SK-MEL-5 (cell line): ENCODE measurements around the gene WBP1L. TPM values are rescaled to one million over a fixed set of nuclear protein-coding genes. Genes with fewer than 3 reads are reported as not detected.
"Not testable (repeated sequence)": the region's sequence is repeated elsewhere in the genome, so short reads cannot be mapped to it uniquely, and the experiment has no call there.

Experiments used
- DNase-seq: peaks from one replicate; pipeline ENCODE4 v3.0.0-alpha.2; 2016; ENCODE audit warnings: low read depth, low spot score
- in situ Hi-C: cut with HindIII; loops from 2 replicates; pipeline ENCODE4 v1.10.0; 2016; ENCODE audit warnings: low sequenced_read_pairs, high pct_unique_total_duplicates, low pct_unique_long_range_greater_than_20kb
- total RNA-seq: library from RNA; depleted of rRNA; stranded (reverse); fragments of >200 nt; shearing (Covaris generic); gene quantifications from 2 replicates; pipeline ENCODE4 v1.2.3, GENCODE V29; 2014

Gene WBP1L
- total RNA-seq, 1 experiment from 2014 or later, result 12.8 TPM

DNA sequence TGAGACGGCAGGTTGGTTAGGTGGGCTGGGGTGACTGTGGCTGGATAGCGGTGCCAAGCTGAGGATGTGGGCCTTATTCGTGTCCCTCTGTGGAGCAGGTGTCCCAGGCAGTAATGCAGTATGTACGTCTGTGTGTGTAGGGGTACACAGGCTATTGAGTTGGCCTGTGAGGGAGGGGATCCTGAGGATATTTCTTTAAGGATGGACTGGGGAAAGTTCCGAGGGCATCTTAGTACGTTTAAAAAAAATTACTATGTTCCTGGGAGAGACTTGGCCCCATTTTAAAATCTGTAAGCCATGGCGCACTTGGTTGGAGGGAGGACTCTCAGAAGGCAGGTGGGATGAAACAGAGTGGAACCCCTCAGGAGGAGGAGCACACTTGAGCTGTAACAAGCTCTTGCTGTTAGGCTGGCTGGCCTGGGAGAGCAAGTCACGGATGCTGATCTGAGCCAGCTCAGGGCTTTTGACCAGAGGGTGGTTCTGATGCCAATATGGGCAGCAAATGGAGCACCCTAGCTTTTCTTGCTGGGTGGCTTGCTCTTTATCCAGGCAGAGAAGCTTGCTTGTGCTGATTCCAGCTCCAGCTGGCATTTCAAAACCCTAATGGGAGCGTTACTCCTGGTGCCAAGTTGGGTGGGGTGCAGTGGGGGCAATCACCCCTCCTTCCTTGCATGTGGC, 765 bp downstream of the WBP1L start:
- no peak for DNase-seq
- in situ Hi-C loops, result no loop called here

DNA sequence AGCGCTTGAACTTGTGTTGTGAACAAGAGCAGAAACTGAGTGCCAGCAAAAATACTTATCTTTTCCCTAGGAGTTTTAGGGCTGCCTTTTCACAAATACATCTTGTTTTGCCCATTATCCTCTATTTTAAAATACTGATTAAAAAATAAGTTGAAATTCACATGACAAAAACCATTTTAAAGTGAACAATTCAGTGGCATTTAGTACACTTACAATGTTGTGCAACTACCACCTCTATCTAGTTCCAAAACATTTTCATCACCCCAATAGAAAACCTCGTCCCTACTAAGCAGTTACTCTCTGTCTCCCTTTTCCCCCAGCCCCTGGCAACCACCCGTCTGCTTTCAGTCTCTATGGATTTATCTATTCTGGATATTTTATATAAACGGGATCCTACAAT, 1.4 kb downstream of the WBP1L start:
- in situ Hi-C loops, result no loop called here
- DNase-seq, result no peak

DNA sequence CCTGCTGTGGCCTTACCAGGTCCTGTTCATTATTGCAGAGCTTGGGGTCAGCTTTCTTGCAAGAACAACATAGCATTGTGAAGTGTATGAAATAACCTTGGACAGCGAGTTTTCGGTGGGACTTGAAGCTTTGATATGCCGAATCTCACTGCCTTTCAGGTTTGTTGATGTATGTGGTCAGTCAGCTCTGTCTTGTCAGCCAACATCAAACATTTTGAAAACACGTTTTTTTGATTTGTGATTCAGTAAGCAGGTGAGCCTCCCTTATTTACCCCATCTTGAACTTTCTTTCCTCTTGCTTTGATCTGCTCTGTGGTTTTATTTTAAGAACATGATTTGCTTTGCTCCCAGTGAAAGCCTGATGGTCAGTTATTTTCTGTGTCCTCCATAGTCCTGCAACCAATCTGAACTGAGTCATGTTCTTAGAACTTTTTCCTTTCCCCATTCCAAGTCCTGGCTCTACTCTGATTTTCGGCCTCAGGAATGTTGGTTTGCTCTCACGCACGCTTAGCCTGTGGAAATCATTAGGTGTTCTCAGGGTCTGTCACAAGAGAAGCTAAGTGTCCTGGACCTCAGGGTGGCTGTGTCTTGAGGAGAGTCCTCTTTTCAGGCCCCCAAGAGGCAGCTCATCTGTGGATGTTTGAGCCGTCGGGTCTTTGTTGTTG, 8.7 kb downstream of the WBP1L start:
- DNase-seq, result no peak
- in situ Hi-C loops, result no loop called here

DNA sequence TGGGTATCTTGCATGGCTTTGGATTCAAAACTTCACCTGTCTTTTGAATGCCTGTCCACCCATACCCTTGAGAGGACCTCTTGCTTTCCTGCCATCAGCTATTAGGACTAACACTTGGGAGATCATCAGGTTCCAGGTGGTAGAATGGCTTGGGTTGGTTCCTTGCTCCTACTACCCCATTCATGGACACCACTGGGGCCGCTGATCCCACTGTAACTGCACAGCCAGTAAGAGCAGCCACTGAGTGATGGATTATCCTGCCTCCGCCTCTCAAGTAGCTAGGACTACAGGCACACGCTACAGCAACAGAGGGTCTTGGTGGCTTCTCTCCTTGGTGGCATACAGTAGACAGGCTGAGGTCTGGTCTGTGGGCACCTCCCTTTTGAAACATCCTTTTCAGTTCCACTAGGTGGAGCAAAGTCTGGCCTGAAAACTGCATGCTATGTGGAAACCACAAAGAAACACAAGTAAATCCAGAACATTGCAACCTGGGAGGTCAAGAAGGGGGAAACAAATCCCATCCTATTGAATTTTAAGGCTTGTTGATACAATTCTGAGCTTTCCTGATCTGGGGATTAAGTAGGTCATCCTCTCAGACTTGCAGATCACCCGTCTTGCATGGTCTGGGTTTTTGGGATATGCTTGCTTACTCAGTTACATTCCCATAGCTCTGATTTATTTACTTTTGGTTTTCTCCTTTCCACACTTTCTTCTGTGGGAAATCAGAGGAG, 9.4 kb downstream of the WBP1L start:
- in situ Hi-C loops, result no loop called here
- peak; percentile 57 for DNase-seq

DNA sequence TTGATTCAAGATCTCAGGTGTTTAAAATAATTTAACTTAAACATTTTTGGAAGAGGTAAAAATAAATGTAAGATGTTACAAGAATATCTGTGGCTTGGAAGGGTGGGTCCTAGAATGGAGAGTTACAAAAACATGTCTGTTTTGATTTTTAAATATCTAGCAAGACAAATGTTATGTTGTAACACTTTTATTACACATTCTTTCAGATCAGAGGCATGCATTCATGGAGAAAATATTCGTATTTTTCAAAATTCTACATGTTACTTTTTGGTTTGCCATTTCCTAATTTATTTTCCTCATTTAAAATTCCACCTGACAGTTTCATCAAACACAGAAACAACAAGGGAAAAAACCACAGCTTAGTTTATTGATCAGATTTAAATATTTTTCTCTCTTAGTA, 10.0 kb downstream of the WBP1L start:
- in situ Hi-C loops, result no loop called here
- no peak for DNase-seq

DNA sequence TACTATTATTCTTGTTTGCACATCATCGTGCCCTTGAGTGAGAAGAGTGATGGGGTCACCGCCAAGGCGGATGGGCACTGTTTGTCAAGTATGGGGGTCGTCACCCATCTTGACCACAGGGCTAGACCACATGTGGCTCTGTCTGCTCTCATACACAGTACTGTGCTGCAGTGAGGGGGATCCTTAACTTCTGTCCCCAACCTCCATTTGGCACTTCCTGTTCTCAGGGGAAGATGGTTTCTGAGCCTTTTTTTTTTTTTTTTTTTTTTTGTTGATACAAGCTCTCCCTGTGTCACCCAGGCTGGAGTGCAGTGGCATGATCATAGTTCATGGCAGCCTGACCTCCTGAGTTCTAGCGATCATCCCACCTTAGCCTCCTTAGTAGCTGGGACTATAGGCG, 13.6 kb downstream of the WBP1L start:
- DNase-seq, result no peak
- in situ Hi-C loops, result no loop called here

DNA sequence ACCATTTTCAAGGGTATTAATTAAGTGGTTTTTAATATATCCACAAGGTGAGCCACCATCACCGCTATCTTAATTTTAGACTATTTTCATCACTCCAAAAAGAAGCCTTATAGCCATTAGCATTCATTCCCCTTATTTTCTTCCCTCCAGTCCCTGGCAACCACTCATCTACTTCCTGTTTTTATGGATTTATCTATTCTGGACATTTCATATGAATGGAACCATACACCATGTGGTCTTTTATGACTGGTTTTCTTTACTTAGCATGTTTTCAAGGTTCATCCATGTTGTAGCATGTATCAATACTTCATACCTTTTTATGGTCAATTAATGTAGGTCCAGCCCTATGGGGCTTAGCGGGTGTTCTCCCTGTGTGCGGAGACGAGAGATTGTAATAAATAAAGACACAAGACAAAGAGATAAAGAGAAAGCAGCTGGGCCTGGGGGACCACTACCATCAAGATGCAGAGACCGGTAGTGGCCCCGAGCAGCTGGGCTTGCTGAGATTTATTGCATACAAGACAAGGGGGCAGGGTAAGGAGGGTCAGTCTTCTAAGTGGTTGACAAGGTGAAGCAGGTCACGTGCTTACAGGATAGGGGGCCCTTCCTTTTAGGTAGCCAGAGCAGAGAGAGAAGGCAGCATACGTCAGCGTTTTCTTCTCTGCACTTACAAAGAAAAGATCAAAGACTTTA, 14.6 kb downstream of the WBP1L start:
- DNase-seq, result no peak
- in situ Hi-C loops, result no loop called here

DNA sequence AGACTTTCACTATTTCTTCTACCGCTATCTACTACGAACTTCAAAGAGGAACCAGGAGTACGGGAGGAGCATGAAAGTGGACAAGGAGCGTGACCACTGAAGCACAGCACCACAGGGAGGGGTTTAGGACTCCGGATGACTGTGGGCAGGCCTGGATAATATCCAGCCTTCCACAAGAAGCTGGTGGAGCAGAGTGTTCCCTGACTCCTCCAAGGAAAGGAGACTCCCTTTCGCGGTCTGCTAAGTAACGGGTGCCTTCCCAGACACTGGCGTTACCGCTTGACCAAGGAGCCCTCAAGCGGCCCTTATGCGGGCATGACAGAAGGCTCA, 15.2 kb downstream of the WBP1L start:
- DNase-seq, in situ Hi-C loops: not testable (repeated sequence)

DNA sequence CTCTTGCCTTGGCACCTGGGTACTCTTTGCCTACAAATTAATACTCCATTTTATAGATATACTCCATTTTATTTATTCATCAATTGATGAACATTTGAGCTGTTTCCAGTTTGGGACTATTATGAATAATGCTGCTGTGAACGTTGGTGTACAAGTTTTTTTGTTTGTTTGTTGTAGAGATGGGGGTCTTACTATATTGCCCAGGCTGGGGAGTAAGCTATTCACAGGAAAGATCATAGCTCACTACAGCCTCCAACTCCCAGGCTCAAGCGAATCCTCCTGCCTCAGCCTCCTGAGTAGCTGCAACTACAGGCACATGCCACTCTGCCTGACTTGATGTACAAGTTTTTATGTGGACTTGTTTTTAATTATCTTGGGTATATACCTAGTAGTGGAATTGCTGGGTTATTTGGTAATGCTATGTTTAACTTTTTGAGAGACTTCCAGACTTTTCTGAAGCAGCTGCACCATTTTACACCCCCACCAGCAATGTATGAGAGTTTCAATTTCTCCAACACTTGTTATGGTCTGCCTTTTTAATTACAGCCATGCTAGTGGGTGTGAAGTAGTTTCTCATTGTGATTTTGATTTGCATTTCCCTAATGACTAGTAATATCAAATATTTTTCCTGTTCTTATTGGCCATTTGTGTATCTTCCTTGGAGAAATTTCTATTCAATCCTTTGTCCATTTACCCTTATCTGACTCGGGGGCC, 15.9 kb downstream of the WBP1L start:
- DNase-seq, result no peak
- in situ Hi-C loops, result no loop called here

DNA sequence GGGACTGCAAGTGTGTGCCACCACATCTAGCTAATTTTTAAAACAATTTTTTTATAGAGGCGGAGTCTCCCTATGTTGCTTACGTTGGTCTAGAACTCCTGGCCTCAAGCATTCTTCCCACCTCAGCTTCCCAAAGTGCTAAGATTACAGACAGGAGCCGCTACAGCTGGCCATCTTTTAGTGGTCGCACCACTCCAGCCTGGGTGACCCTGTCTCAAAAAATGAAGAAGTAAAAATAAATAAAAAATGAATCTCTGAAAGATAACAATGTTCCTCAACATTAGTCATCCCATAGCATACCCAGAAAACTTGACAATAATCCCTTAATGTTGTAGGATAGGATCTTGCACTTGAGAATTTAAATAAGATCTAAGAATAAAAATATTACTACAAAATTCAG, 18.2 kb downstream of the WBP1L start:
- DNase-seq, result no peak
- in situ Hi-C loops, result no loop called here

DNA sequence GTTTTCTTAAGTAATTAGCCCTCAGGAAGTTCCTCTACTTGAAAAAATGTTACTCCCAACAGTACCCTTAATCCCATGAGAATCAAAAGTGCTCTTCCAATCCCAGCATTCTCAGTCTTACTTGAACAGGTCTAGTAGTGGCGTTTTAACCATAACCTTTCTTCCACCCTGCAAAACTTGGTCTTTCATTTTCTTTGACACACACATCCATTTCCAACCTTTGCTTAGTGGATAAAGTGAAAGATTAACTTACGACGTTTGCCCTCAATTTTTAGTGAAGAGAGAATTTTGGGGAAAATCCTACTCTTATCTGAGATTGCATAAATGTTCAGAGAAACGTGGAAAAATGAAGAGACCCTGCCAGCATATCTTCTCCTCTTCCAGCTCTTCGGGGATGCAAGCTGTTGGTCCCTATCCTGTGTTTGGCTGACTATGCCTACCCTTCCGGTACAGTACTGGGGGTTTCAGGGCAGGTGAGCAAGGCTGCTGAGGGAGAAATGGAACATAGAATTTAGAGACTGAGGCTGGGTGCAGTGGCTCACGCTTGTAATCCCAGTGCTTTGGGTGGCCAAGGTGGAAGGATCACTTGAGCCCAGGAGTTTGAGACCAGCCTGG, 18.8 kb downstream of the WBP1L start:
- DNase-seq, result no peak
- in situ Hi-C loops, result no loop called here

DNA sequence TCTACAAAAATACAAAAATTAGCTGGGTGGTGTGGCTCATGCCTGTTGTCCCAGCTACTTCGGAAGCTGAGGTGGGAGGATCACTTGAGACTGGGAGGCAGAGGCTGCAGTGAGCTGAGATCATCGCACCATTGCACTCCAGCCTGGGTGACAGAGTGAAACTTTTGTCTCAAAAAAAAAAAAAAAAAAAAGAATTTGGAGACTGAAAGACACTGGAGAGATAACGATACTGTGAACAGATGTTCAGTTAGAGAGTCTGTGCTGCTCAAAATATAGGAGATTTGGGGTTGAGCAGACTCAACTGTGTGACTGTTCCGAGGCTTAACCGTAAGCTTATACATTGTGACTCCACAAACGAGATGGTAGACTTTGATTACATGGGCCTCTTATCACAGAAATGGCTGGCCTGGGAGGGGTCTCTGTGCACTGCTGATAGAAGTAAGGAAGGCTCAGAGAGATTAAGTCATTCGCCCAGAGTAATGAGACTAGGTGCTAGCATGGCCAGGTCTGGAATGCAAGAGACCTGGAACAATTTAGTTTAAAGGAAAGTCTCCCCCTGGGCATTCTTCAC, 19.4 kb downstream of the WBP1L start:
- DNase-seq, result no peak
- in situ Hi-C loops, result no loop called here

DNA sequence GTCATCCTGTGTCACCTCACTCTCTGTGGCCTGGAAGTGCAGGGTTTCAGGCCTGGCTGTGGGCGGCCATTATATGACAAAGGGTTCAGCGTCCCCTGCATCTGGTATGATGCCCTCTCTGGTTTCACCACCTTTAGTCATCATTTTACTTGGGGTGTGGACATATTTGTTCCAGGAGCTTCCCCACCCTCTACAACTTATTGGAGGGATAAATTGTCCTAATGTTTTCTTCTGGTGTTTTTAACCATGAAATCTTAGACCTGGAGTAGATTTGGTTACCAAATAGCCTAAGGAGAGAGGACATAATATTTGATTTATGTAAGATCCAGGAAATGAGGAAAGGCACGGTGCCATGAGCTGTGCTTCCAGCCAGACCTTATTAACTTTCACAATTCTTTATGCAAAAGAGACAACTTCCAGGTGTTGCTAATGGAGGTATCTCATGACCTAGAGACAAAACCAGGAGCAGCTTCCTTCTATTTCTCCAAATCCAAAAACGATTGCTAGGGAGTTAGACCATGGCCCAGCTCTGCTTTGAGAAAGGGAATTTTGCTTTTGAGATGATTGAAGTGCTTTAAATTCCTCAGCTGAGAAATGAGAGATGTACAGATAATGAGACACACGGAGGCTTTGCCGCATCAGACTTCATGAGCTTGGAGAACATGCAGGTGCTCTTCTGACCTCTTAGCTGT, 20.9 kb downstream of the WBP1L start:
- in situ Hi-C loops, result no loop called here
- no peak for DNase-seq

DNA sequence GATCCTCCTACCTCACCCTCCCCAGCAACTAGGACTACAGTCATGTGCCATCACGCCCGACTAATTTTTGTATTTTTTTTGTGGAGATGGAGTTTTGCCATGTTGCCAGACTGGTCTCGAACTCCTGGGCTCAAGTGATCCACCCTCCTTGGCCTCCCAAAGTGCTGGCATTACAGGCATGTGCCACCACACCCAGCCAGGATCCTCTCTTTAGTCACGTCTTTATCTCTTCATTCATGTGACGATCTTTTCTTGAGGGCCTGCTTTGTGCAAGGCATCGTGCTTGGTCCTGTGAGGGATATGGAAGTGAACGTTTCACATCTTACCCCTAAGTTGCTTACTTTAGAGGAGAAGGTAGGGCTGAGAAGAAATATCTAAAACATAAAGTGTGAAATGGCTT, 21.6 kb downstream of the WBP1L start:
- DNase-seq, result no peak
- in situ Hi-C loops, result no loop called here

DNA sequence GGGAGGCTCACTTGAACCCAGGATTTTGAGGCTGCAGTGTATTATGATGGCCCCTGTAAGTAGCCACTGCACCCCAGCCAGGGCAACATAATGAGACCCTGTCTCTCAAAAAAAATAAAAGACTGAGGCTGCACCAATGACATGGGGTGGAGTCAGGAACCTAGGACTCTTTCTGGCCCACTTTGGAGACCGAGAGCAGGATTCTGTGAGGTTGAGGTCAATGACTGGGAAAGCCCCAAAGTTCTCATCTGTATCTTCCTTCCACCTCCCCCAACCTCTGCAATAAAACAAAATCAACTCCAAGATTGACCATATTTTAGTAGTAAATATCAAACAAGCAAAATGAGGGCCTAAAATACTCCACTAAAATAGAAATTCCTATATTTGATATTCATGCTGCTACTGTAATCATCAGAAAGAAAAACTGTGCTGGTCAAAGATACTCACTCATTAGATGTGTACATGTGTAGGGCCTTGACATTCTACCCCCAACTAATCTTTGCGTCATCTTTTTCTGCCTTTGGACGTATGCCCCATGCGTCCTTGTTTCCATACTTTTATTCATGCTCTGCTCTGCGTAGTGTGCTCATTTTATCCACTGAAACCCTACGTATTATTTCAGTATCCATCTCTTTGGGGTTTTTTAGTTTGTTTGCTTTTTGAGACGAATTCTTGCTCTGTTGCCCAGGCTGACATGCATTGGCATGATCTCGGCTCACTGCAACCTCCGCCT, 23.8 kb downstream of the WBP1L start:
- in situ Hi-C loops, result no loop called here
- DNase-seq, result no peak
